Caco-2 (cell line): ENCODE results near the gene NUP58. TPM values are rescaled to one million over a fixed set of nuclear protein-coding genes. Genes with fewer than 3 reads are reported as not detected.

ENCODE experiments used
- Bru-seq: library from RNA; stranded (reverse); fragments of 400-500 nt; gene quantifications from one replicate; lab custom pipeline; 2021; lab: Mats Ljungman, UMichigan
- BruChase-seq, 2 experiments: library from RNA; stranded (reverse); fragments of 400-500 nt; gene quantifications; one replicate each; lab custom pipeline; 2021; lab: Mats Ljungman, UMichigan
- BruUV-seq: library from RNA; stranded (reverse); fragments of 400-500 nt; replicated peaks from 2 replicates; lab custom pipeline; 2021; lab: Mats Ljungman, UMichigan
- CTCF ChIA-PET: fragments of 300-600 bp; sonication (Branson Sonifier 250); formaldehyde crosslinking; loops from one replicate; lab custom pipeline; 2022; ENCODE audit warnings: antibody characterized with exemption; lab: Charles Lee
- POLR2A ChIA-PET: fragments of 300-600 bp; sonication (Branson Sonifier 250); formaldehyde crosslinking; loops from one replicate; lab custom pipeline; 2022; ENCODE audit warnings: antibody characterized with exemption; lab: Charles Lee
- DNase-seq, 2 experiments: peaks; one replicate each; pipeline versions ENCODE4 v3.0.0 to v3.0.0-alpha.2; 2020 to 2022
- H3K27me3 ChIP-seq: replicated peaks from 2 replicates; pipeline ENCODE4 v1.6.0; 2011; ENCODE audit warnings: low read length; ENCODE audit not compliant: control insufficient read depth, insufficient read depth
- H3K36me3 ChIP-seq: 2 replicates; pipeline ENCODE4 v1.5.1; 2011; ENCODE audit warnings: low read length; ENCODE audit not compliant: control insufficient read depth, insufficient read depth
- H3K4me1 ChIP-seq: fragments of 250-450 bp; sonication (Bioruptor Pico); 2 replicates; pipeline ENCODE4 v1.5.1; 2020; ENCODE audit warnings: mild to moderate bottlenecking
- H3K4me3 ChIP-seq: 2 replicates; pipeline ENCODE4 v1.5.1; 2011; ENCODE audit warnings: low read depth, mild to moderate bottlenecking, control low read depth, low read length
- H3K9me3 ChIP-seq: fragments of 250-450 bp; sonication (Bioruptor Pico); 2 replicates; pipeline ENCODE4 v1.5.1; 2020; ENCODE audit warnings: mild to moderate bottlenecking, moderate library complexity
- H3K27ac Mint-ChIP-seq: one replicate; pipeline ENCODE4 v1.8.0; 2022; ENCODE audit warnings: mixed read lengths; ENCODE audit not compliant: unreplicated experiment
- H3K27me3 Mint-ChIP-seq: one replicate; pipeline ENCODE4 v1.8.0; 2022; ENCODE audit warnings: mixed read lengths; ENCODE audit not compliant: insufficient read depth, unreplicated experiment
- H3K36me3 Mint-ChIP-seq: one replicate; pipeline ENCODE4 v1.8.0; 2022; ENCODE audit warnings: mild to moderate bottlenecking, mixed read lengths; ENCODE audit not compliant: insufficient read depth, unreplicated experiment
- H3K4me1 Mint-ChIP-seq: one replicate; pipeline ENCODE4 v1.8.0; 2022; ENCODE audit warnings: low read depth, mixed read lengths; ENCODE audit not compliant: unreplicated experiment
- H3K4me3 Mint-ChIP-seq: one replicate; pipeline ENCODE4 v1.8.0; 2022; ENCODE audit warnings: mild to moderate bottlenecking, moderate library complexity, mixed read lengths; ENCODE audit not compliant: unreplicated experiment
- H3K9me3 Mint-ChIP-seq: one replicate; pipeline ENCODE4 v1.8.0; 2022; ENCODE audit warnings: mixed read lengths; ENCODE audit not compliant: unreplicated experiment
- intact Hi-C: fragments of 100-400 bp; cut with micrococcal nuclease; formaldehyde crosslinking; loops from one replicate; pipeline ENCODE4 v1.10.0; 2022; ENCODE audit not compliant: unreplicated experiment
- long read RNA-seq: library from polyadenylated mRNA; stranded (forward); transcript quantifications from one replicate; pipeline ENCODE4 v2.0.0, GENCODE V29; 2022
- total RNA-seq: library from RNA; stranded (reverse); gene quantifications from 2 replicates; pipeline ENCODE4 v1.2.3, GENCODE V29; 2022
- TF ChIP-seq, protein P1 (sequence below), 2 experiments: fragments of 200-600 bp in 1 of 2; IDR thresholded peaks; 1 replicate in 1 of 2; 2 replicates in 1 of 2; pipeline versions ENCODE4 v1.5.1 to v1.8.0; 2011 to 2022; ENCODE audit warnings: antibody characterized with exemption in 1 of 2, control low read depth in 1 of 2, inconsistent platforms in 1 of 2, low read depth in 1 of 2, low read length in 1 of 2, mild to moderate bottlenecking in 1 of 2, moderate library complexity in 1 of 2; ENCODE audit not compliant: insufficient read depth in 1 of 2, severe bottlenecking in 1 of 2, unreplicated experiment in 1 of 2

Gene NUP58, protein sequence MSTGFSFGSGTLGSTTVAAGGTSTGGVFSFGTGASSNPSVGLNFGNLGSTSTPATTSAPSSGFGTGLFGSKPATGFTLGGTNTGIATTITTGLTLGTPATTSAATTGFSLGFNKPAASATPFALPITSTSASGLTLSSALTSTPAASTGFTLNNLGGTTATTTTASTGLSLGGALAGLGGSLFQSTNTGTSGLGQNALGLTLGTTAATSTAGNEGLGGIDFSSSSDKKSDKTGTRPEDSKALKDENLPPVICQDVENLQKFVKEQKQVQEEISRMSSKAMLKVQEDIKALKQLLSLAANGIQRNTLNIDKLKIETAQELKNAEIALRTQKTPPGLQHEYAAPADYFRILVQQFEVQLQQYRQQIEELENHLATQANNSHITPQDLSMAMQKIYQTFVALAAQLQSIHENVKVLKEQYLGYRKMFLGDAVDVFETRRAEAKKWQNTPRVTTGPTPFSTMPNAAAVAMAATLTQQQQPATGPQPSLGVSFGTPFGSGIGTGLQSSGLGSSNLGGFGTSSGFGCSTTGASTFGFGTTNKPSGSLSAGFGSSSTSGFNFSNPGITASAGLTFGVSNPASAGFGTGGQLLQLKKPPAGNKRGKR
- total RNA-seq (60.4 and 66.4 TPM in 2 replicates), Bru-seq, nascent RNA (percentile 94 among the genes with signal in this experiment), BruChase-seq, experiment 1, labeled RNA remaining after a 2-hour chase (percentile 97 among the genes with signal in this experiment), BruChase-seq, experiment 2, labeled RNA remaining after a 6-hour chase (percentile 95 among the genes with signal in this experiment)
- long read RNA-seq, full-length matches to known transcripts: 37 of 62 reads
- long read RNA-seq, partial matches to known transcripts: 2 of 62 reads
- long read RNA-seq, other reads (novel, unspliced or antisense): 23 of 62 reads

DNA sequence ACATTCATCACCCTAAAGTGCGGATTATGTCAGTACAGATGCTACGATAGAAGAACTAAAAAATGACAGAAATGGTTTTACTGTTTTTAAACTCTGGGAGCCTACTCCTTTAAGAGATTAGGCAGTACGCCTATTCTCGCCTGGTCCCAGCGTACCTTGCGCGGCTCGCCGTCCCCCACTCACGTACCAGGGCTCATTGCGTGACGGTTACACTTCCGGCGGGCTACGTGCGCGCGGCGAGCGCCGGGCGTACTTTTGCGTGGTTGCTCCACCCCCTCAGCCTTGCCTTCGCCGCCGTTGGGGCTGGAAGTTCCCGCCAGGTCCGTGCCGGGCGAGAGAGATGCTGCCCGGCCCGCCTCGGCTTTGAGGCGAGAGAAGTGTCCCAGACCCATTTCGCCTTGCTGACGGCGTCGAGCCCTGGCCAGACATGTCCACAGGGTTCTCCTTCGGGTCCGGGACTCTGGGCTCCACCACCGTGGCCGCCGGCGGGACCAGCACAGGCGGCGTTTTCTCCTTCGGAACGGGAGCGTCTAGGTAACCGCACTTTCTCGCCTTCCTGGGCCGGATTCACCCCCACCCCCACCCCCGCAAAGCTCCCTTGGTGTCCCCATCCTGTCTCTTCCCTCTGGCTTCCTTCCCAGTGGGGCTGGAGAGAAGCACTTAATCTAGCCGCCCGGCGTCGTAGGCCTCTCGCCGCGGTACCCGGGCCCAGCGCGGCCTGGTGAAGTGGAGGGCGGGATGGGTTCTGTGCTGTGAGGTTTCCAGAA, at the start of gene NUP58:
TSS of gene NUP58 (plus strand) at position 279 of the 767 bp plus-strand sequence. CDS start at position 428, 149 bp downstream.
- peaks cover 23% of the 10 kb centered on the region for H3K4me1 Mint-ChIP-seq
- no peaks in the 10 kb centered on the region for H3K9me3 Mint-ChIP-seq
- CTCF ChIA-PET: interaction anchor here (0.7 kb wide), 1 partner anchor 68 kb away, joined by 3 read pairs; no protein-coding TSS in a partner anchor
- POLR2A ChIA-PET: interaction anchor here (0.6 kb wide), 2 partner anchors 27 to 30 kb away, joined by 5 to 7 read pairs; no protein-coding TSS in a partner anchor
- TF ChIP-seq, protein P1, sequence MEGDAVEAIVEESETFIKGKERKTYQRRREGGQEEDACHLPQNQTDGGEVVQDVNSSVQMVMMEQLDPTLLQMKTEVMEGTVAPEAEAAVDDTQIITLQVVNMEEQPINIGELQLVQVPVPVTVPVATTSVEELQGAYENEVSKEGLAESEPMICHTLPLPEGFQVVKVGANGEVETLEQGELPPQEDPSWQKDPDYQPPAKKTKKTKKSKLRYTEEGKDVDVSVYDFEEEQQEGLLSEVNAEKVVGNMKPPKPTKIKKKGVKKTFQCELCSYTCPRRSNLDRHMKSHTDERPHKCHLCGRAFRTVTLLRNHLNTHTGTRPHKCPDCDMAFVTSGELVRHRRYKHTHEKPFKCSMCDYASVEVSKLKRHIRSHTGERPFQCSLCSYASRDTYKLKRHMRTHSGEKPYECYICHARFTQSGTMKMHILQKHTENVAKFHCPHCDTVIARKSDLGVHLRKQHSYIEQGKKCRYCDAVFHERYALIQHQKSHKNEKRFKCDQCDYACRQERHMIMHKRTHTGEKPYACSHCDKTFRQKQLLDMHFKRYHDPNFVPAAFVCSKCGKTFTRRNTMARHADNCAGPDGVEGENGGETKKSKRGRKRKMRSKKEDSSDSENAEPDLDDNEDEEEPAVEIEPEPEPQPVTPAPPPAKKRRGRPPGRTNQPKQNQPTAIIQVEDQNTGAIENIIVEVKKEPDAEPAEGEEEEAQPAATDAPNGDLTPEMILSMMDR (IDR thresholded peaks at IDR 0.05; ENCODE audit: insufficient read depth in 1 of 2, low read depth in 1 of 2, low read length in 1 of 2, severe bottlenecking in 1 of 2, unreplicated experiment in 1 of 2): no peak
- peaks cover 6% of the 10 kb centered on the region for H3K27me3 Mint-ChIP-seq
- Histone ChIP-seq H3K4me3 (peak within 1 kb of the TSS; percentile 99), H3K27me3 (no peaks in the 10 kb centered on the region; the same call in 1 of the 2 replicates), H3K36me3 (0 out of 2 replicates have a peak, but pooled peaks cover 1% of the 10 kb centered on the region), H3K4me1 (peaks cover 13% of the 10 kb centered on the region), H3K9me3 (no peaks in the 10 kb centered on the region)
- BruUV-seq: no TSS peak
- H3K27ac Mint-ChIP-seq: peak within 1 kb of the TSS; percentile 86
- peaks cover 41% of the 10 kb centered on the region for H3K36me3 Mint-ChIP-seq
- H3K4me3 Mint-ChIP-seq: peak within 1 kb of the TSS; percentile 91
- peak; percentile 92 to 93 for DNase-seq
- intact Hi-C loops: no loop called here

DNA sequence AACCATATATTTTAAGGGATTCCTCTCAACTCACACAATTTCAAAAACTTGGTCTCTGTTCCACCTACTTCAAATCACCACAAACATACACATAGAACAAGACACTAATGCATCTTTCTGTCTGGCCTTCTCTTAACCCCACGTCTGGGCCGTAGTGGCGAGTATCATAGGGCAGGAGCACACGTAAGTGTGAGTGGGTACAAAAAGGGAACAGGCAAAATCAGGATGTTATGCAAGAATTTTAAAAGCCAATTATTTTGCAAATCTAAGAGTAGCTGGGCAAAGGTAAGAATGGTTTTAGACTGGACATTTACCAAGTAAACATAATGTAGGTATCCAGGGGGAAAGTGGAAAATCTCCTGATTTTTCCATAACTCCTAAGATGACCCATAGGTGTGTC, 49.2 kb upstream of the NUP58 start:
- ChIA-PET POLR2A (no interaction called here), CTCF (no interaction called here)
- no peaks in the 10 kb centered on the region; the same call in 1 of the 2 replicates for H3K36me3 ChIP-seq
- H3K9me3 ChIP-seq: no peaks in the 10 kb centered on the region
- peaks cover 18% of the 10 kb centered on the region for H3K36me3 Mint-ChIP-seq
- no peak overlapping the region for H3K27ac Mint-ChIP-seq
- no peak overlapping the region for H3K4me3 Mint-ChIP-seq
- peaks cover 21% of the 10 kb centered on the region; the same call in 1 of the 2 replicates for H3K4me1 ChIP-seq
- no TSS peak for BruUV-seq
- peaks cover 4% of the 10 kb centered on the region for H3K4me1 Mint-ChIP-seq
- H3K27me3 Mint-ChIP-seq: no peaks in the 10 kb centered on the region
- no peak overlapping the region for H3K4me3 ChIP-seq
- no peaks in the 10 kb centered on the region for H3K27me3 ChIP-seq
- intact Hi-C loops: no loop called here
- no peak for DNase-seq
- H3K9me3 Mint-ChIP-seq: no peaks in the 10 kb centered on the region
- TF ChIP-seq, protein P1 (IDR thresholded peaks at IDR 0.05; ENCODE audit: insufficient read depth in 1 of 2, low read depth in 1 of 2, low read length in 1 of 2, severe bottlenecking in 1 of 2, unreplicated experiment in 1 of 2): no peak
